AG09309 (cell line): Measurements from ENCODE around the gene DNASE2B.

Experiments used
- DNase-seq: peaks from one replicate; pipeline ENCODE4 v3.0.0-alpha.2; 2010; ENCODE audit warnings: low read depth
- H3K4me3 ChIP-seq: 2 replicates; pipeline ENCODE4 v1.5.1; 2011; ENCODE audit warnings: mild to moderate bottlenecking, low read depth, low read length, moderate library complexity; ENCODE audit not compliant: control insufficient read depth
- TF ChIP-seq, protein P1 (sequence below): IDR thresholded peaks from 2 replicates; pipeline ENCODE4 v1.5.1; 2011; ENCODE audit warnings: mild to moderate bottlenecking, low read depth, low read length, inconsistent platforms; ENCODE audit not compliant: insufficient read depth, control insufficient read depth; ENCODE audit errors: missing control alignments

The DNASE2B gene

DNA sequence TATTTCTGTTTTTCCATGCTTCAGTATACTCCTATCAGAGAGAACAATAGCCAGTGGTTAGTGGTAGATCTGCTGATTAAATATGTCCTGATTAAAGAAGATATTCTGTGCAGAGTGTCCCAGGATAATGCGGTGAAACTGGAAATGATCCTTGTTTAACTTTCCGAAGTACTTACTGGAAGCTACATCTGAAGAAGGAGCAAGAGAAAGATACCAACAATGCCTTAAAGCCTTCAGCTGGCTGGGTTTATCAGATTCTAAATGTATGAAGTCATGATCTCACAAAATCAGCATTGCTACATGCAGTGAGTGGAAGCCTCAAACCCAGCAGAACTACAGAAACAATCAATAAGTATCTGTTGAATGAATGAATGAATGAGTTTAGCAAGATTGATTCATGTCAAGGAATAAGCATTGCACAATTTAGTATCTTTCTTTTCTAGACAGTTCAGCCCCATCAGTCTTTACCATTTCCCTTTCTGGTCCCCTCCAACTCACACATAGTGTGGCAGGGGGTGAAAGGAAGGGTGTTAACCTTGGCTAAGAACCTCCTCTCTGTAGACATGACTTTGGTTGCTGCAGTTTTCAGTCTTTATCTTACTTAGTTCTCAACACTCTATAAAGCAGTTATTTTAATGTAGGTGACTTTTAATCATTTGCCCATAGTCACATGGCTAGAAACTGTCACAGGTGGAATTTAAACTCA lies 24.7 kb upstream of the DNASE2B start:
- DNase-seq, result no peak
- no peak overlapping the region for H3K4me3 ChIP-seq
- TF ChIP-seq, protein P1, sequence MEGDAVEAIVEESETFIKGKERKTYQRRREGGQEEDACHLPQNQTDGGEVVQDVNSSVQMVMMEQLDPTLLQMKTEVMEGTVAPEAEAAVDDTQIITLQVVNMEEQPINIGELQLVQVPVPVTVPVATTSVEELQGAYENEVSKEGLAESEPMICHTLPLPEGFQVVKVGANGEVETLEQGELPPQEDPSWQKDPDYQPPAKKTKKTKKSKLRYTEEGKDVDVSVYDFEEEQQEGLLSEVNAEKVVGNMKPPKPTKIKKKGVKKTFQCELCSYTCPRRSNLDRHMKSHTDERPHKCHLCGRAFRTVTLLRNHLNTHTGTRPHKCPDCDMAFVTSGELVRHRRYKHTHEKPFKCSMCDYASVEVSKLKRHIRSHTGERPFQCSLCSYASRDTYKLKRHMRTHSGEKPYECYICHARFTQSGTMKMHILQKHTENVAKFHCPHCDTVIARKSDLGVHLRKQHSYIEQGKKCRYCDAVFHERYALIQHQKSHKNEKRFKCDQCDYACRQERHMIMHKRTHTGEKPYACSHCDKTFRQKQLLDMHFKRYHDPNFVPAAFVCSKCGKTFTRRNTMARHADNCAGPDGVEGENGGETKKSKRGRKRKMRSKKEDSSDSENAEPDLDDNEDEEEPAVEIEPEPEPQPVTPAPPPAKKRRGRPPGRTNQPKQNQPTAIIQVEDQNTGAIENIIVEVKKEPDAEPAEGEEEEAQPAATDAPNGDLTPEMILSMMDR, result no peak

DNA sequence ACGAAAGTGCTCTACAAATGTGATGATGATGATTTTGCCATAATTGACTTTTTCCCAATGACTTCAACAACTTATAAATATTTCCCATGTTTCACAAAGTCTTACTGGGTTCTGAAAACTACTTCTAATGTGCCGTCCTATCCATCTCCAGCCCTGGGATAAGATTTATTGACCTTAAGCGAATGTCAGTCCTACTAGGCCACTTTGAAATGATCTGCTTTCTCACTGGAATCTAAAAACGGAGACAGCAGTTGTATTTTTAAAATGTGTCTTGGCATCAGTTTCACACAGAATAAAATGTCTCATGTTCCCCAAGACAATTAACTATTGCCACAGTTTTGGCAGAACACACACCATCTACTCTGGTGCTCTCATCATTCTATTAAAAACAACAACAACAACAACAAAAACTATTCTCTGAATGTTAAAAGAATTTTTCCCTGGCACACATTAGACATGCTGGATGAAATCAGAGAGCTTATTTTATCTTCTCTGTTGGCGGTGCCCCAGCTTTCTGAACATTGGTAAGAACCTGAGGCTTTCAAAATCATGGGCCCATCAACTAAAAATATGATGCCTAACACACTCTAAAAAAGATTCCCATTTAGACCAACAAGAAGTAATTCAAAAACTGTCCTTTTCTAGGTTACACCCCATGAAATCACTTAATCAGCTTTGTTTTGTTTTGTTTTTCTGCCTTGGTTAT lies 23.1 kb upstream of the DNASE2B start:
- TF ChIP-seq, protein P1, result no peak
- DNase-seq, result no peak
- no peak overlapping the region for H3K4me3 ChIP-seq

DNA sequence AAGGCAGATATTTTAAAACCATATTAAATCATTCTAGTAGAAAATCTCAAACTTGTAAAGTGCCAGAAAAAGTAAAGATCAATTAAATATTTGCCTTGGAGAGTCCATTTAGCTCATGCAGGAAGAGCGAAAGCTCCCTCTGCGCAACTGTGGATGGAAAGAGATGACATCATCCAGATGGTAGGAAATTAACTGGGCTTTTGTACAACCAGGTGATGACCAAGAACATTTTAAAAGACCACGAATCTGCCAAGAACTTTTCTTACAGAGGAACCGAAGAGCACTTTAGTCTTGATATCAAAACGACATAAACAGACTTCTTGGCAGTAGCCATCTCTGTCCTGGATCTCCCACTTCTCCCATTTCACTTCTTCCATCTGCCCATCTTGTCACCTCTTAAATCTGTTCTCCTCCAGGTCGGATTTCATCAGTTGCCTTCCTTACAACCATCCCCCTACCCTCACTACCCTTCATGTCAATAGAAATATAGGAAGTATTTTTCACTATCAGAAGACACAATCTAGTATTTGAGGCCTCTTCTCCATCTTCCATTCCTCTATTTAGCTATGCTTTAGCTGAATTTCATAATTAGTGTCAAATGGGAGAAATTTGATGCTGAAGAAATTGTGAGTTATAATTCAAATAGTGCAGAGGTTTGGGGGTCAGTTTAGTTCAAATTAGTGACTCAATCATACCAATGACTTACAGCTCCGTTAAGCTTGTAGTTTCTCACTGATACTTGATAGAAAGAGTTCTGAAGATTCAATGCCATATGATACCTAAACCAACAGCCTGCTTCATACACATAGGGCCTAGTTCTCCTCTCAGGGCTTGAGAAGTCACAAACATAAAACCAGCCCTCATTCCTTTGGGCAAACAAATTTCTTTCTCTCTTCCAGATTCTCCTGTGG lies 22.0 kb upstream of the DNASE2B start:
- no peak for DNase-seq
- TF ChIP-seq, protein P1, result no peak
- no peak overlapping the region for H3K4me3 ChIP-seq

DNA sequence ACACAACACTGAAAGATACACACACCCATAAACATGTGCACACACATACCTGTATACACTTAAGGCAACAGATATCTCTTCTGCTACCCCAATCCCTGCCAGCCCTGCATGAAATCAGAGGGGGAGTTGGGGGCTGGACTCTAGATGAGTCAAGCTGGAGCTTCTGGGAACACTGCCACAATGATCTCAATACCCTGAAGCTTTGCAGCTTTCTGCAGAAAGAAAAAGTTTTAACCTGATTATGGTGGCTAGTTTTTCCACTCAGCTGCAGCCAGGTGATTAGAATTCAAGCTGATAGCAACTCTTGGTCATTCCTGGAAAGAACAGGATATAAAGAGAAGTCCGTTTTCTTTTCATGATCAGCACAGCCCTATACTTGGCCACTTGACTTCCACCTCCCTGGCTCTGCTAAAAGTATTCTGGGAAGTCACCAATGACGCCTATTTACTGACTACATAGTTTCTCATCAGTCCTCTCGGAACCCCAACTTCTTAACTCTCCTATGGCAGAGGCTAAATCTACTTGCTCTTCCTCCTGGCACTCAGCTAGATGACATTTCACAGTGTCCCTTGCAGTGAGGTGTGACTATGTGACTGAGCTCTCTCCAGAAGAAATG lies 20.7 kb upstream of the DNASE2B start:
- peak; percentile 16 for DNase-seq
- no peak overlapping the region for H3K4me3 ChIP-seq
- TF ChIP-seq, protein P1, result no peak

DNA sequence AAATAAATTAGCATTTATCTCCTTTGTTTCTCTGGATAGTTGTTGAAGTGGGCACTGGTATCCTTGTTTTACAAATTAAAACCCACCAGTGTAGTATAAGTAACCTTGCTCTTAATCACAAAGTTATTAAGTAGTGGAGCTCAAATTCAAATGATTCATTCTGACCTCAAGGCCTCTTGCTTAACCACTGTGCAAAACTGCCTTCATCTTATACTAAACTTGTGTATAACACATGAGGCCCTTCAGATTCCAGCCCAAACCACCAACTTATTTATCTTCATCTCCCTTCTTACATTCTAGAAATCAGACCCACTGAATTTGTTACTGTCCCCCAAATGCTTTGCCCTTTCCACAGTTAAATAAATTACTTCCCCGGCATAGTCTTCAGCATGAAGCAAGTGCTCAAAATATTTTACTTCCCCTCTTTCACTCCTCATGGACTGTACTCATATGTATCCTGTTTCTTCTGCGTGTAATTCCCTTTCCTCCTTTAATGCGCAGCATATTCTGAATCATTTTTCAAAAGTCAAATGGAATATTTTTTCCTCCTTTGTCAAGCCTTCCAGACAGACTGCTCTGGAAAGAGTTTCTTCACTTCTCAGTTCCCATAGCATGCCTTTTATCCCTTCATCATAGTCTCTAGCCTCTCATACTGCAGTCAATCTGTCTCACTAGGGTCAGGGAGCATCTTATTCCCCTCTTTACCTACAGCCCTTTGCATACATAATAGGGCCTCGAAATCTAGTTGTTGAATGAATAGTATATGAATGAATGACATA lies 19.0 kb upstream of the DNASE2B start:
- peak; percentile 24 for DNase-seq
- TF ChIP-seq, protein P1, result no peak
- H3K4me3 ChIP-seq, result no peak overlapping the region

DNA sequence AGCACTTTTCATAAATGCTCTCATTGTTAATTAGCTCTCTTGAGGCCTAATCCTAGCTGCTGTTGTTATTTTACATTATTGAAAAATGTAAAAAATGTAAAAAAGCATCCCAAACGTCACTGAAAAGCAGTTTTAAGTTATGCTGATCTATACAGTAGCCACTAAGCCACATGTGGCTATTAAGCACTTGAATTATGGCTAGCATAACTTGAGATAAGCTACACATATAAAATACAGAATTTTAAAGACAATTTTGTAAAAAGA lies 18.4 kb upstream of the DNASE2B start:
- TF ChIP-seq, protein P1, result no peak
- H3K4me3 ChIP-seq, result no peak overlapping the region

More for the DNA sequence above, 18.4 kb upstream of the DNASE2B start:
- DNase-seq, result no peak
